Activated gamma-delta T cell treated with anti-CD3 and anti-CD28 coated beads, Interleukin-2, amount 50 U/mL, for 16 hours (primary cell): ENCODE results near the gene COBLL1.

Experiments used
- DNase-seq: peaks from one replicate; pipeline ENCODE4 v3.0.0-alpha.2; 2020; ENCODE audit warnings: low read depth

COBLL1 gene

GRCh38 chr2:164823126-164823525 lies 18.5 kb downstream of the COBLL1 start:
- DNase-seq, result no peak

- no peak for DNase-seq
Measured at GRCh38 chr2:164821338-164821737, 20.3 kb downstream of the COBLL1 start.

DNA sequence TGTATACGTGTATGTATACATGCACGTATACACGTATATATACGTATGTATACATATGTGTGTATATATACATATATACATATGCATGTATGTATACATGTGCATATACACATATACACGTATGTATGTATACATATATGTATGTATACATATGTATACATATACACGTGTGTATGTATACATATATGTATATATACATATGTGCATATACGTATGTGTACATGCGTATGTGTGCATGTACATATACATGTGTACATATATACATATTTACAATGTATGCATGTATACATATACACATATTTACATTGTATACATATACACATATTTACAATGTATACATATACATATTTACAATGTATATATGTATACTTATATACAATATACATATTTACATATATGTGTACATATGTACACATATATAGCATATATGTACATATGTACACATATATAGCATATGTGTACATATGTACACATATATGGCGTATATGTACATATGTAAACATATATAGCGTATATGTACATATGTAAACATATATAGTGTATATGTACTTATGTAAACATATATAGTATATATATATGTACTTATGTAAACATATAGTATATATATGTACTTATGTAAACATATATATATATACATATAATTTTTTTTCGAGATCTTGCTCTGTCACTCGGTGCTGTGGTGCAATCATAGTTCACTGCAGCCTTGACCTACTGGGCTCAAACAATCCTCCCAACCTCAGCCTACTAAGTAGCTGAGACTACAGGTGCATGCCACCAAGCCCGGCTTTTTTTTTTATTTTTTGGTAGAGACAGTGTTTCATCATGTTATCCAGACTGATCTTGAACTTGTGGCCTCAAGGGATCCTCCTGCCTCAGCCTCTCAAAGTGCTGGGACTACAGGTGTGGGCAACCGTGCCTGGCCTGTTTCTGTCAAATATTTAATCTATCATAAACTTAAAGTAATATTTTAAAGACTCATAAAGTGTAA lies 23.2 kb downstream of the COBLL1 start:
- DNase-seq, result no peak

GRCh38 chr2:164816900-164817299 lies 24.7 kb downstream of the COBLL1 start:
- DNase-seq, result no peak

- no peak for DNase-seq
Measured at GRCh38 chr2:164816046-164816445, 25.6 kb downstream of the COBLL1 start.

GRCh38 chr2:164815071-164815793 lies 26.4 kb downstream of the COBLL1 start:
- no peak for DNase-seq

GRCh38 chr2:164813535-164813934 lies 28.1 kb downstream of the COBLL1 start:
- DNase-seq, result no peak

GRCh38 chr2:164812378-164812777 lies 29.2 kb downstream of the COBLL1 start:
- DNase-seq, result no peak

DNA sequence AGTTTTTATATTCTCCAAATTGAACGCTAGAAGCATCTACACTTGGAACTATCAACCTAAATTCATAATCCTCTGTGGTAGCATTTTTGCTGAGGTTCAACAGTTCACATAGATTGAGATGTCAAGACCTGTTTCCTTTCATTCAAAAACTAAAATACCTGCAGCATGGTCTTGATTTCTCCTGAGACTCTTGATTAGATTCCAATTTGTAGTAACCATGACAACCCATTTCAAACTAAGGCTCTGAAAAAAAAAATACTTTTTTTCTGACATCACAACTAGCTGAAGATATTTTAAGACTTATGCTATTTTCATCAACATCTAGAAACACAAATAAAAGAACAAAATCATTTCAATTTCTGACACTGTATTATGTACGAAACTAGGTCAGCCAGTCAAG lies 29.8 kb downstream of the COBLL1 start:
- no peak for DNase-seq

GRCh38 chr2:164810843-164811242 lies 30.8 kb downstream of the COBLL1 start:
- DNase-seq, result no peak

DNA sequence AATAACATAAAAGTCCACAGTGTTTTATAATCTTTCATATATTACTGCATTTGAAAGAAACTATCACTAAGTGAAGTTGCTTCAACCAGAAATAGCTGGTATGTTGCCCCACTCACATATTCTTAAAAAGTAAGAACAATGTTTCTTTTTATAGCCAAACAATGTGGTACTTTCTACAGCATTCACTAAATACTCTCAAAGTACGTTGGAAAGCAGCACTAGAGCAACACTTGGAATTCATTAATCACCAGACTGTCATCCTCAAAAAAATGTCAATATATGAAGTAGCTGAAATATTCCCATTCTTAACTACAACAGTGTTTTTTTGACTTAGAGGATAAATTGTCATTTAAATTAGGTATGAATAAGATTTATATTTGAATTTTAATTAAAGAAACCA lies 32.8 kb downstream of the COBLL1 start:
- DNase-seq, result no peak

GRCh38 chr2:164803776-164804466 lies 37.7 kb downstream of the COBLL1 start:
- no peak for DNase-seq

GRCh38 chr2:164802095-164802707 lies 39.4 kb downstream of the COBLL1 start:
- DNase-seq, result no peak

DNA sequence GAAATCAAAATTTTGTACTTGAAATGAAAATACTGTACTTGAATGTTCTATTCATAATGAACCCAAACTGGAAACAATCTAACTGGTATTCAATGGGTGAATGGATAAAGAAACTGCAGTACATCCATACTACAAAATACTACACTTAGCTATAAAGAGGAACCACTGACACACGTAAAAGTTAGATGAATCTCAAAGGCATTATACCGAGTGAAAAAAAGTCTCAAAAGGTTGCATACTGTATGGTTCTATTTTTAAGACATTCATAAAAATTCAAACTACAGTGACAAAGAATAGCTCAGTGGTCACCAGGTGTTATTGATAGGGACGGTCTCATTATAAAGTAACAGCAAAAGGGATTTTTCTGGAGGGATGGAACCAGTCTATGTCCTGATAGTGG lies 41.1 kb downstream of the COBLL1 start:
- DNase-seq, result no peak

GRCh38 chr2:164797627-164798026 lies 44.0 kb downstream of the COBLL1 start:
- no peak for DNase-seq

- DNase-seq, result no peak
Measured at GRCh38 chr2:164796999-164797398, 44.6 kb downstream of the COBLL1 start.

DNA sequence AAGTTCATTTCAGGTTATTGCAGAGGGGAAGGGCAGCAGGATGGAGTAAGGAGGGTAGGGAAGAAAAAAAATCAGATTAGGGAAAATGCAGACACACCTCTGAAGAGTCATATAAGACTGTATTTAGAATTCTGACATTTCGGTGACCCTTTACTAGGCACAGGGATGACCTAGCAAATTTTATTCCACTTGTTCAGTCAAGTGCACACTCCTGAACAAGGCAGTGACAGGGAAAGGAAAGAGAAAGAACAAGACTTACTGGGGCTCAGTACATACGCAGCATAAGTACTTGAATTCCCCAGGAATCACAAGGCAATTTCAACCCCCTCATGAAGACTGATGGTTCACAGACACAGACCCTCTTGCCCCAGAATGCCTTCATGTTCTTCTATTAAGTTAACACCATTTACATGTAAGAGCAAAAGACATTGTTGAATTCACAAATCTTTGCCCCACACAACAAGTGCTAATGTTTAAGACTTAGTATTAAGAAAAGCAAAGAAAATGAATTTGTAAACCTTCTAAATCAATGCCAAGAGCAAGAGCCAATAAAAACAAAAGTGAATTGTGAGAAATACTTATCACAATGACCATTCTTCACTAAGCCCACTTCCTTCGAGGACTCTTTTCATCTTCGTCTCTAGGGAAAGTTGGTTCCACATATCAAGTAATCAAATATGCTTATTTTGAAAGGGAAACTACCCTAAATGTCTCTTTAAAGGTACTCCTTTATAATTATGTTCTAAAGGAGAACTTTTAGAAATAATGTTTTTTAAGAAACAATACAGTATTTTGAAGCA lies 47.0 kb downstream of the COBLL1 start:
- no peak for DNase-seq

- no peak for DNase-seq
Measured at GRCh38 chr2:164794016-164794415, 47.6 kb downstream of the COBLL1 start.

DNA sequence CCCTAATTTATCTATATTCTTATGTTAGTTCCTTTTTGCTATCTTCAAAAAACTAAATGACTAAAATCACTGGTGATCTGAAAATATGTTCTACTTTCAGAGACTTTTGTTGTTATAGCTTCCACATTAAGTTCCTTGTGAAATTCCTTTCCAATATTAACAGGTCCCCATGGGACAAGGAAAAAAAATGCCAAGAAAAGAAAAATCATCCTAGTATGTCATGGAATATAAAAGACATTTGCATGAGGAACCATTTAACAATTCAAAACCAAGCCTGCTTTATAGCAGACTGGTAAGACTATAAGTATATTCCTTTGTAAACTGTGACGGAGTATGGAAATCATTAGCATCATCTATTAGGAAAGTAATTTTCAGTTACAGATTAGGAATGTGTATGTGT lies 48.1 kb downstream of the COBLL1 start:
- DNase-seq, result no peak

GRCh38 chr2:164792316-164793170 lies 49.1 kb downstream of the COBLL1 start:
- DNase-seq, result no peak
